Measurements from ENCODE around the gene MVB12B.

DNA sequence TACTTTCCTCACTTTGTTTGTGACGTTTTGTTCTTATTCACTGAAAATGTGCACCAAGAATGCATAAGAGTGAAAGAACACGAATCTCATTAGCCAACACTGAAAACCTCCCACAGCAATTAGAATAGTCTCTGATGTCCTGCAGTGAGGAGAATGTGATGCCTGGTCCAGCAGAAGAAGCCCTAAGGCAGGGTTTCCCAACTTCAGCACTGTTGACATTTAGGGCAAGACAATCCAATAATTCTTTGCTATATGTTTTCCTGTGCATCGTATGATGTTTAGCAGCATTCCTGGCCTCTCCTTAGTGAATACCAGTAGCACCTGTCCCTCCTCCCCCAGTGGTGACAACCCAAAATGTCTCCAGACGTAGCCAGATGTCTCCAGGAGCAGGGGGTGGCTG is 14.8 kb downstream of the MVB12B start:
- no peak for TF ChIP-seq POLR2AphosphoS5 (IDR thresholded peaks at IDR 0.05; ENCODE audit: borderline replicate concordance, low read depth, low read length)
- no peak for TF ChIP-seq EZH2 (IDR thresholded peaks at IDR 0.05)
- no peak for TF ChIP-seq FOXP2 (optimal IDR thresholded peaks at IDR 0.05; ENCODE audit: control extremely low read depth, extremely low read length, insufficient read depth)
